Left lung (tissue), 10 donors: ENCODE data around the gene IL1B. TPM values are rescaled to one million over a fixed set of nuclear protein-coding genes. Genes with fewer than 3 reads are reported as not detected.
A peak's percentile ranks its signal among the peaks of the same experiment; 100 is the strongest.

Source experiments
- ATAC-seq: fragments of 200-7000 bp; cut with Tn5 transposase; one replicate; pipeline ENCODE4 v1.9.1; 2020; ENCODE audit warnings: moderate library complexity
- DNase-seq, 4 donors: peaks; one replicate each; pipeline ENCODE4 v3.0.0-alpha.2; 2013 to 2020
- H3K27ac ChIP-seq, 2 donors: fragments of 200-600 bp; sonication (generic) in 1 of 2; one replicate each; pipeline versions ENCODE4 v1.5.0 to v1.8.0; 2020 to 2021
- H3K27me3 ChIP-seq, 2 donors: fragments of 200-600 bp; sonication (generic) in 1 of 2; one replicate each; pipeline versions ENCODE4 v1.5.0 to v1.8.0; 2020 to 2021
- H3K36me3 ChIP-seq, 2 donors: fragments of 200-600 bp; sonication (generic) in 1 of 2; one replicate each; pipeline versions ENCODE4 v1.5.0 to v1.8.0; 2020 to 2021
- H3K4me1 ChIP-seq, 2 donors: fragments of 200-600 bp; one replicate each; pipeline ENCODE4 v1.8.0; 2021
- H3K4me3 ChIP-seq, 2 donors: fragments of 200-600 bp; sonication (generic) in 1 of 2; one replicate each; pipeline versions ENCODE4 v1.5.0 to v1.8.0; 2020 to 2021; ENCODE audit warnings: mild to moderate bottlenecking in 1 of 2
- H3K9me3 ChIP-seq, 2 donors: fragments of 200-600 bp; sonication (generic) in 1 of 2; one replicate each; pipeline versions ENCODE4 v1.5.0 to v1.8.0; 2020 to 2021
- CTCF ChIP-seq, 2 donors: fragments of 200-600 bp; sonication (generic) in 1 of 2; IDR thresholded peaks; one replicate each; pipeline versions ENCODE4 v1.5.0 to v1.8.0; 2021; ENCODE audit warnings: antibody characterized with exemption in 2 of 2
- intact Hi-C, 2 donors: fragments of 100-400 bp; cut with DNase I; formaldehyde crosslinking; loops; one replicate each; pipeline versions ENCODE4 v1.11.2 to v1.14.2; 2022
- polyA plus RNA-seq, 6 donors: library from polyadenylated mRNA; unstranded; fragments of 120-200 nt; gene quantifications; one replicate each; pipeline ENCODE4 v1.2.1, GENCODE V29; 2013; ENCODE audit not compliant: insufficient read length in 6 of 6
- total RNA-seq, 2 donors: library from RNA; stranded (reverse); fragmentation: NEBNext Ultra II Directional; extraction: Animal tissue kit (Norgen Biotek cat#: 25700); gene quantifications; one replicate each; pipeline ENCODE4 v1.2.1, GENCODE V29; 2021
- donor health status: DM: no; HTN: yes; CAD: no.
- donor health status: DM: no; HTN: no; CAD: no.

Gene IL1B
- total and polyA plus RNA-seq, 8 donors = 0.58 to 38.1 (median 2.2) TPM

- Histone ChIP-seq H3K27ac (no peak overlapping the region), H3K4me1 (peaks cover 0 to 27% of the 10 kb centered on the region in 2 donors), H3K36me3 (no peaks in the 10 kb centered on the region), H3K4me3 (no peak overlapping the region), H3K9me3 (peaks cover 0 to 4% of the 10 kb centered on the region in 2 donors), H3K27me3 (no peaks in the 10 kb centered on the region)
- ATAC-seq = peak; percentile 30
- intact Hi-C loops = no loop called here
- TF ChIP-seq CTCF (IDR thresholded peaks at IDR 0.05) = no peak
- no peak for DNase-seq
Observed at GRCh38 chr2:112812318-112813267, 24.0 kb downstream of the IL1B start.

- no peak overlapping the region for H3K4me3 ChIP-seq
- intact Hi-C loops = no loop called here
- H3K27ac ChIP-seq = peak overlapping the region in 1 of 2 donors; percentile 55
- TF ChIP-seq CTCF (IDR thresholded peaks at IDR 0.05) = no peak
- peaks cover 0 to 27% of the 10 kb centered on the region in 2 donors for H3K4me1 ChIP-seq
- peaks cover 0 to 11% of the 10 kb centered on the region in 2 donors for H3K9me3 ChIP-seq
- peak; percentile 63 for ATAC-seq
- no peaks in the 10 kb centered on the region for H3K36me3 ChIP-seq
- no peak for DNase-seq
- no peaks in the 10 kb centered on the region for H3K27me3 ChIP-seq
Observed at GRCh38 chr2:112811841-112812306, 24.7 kb downstream of the IL1B start.

- Histone ChIP-seq H3K4me3 (no peak overlapping the region), H3K27ac (peak overlapping the region in 1 of 2 donors; percentile 55), H3K36me3 (no peaks in the 10 kb centered on the region), H3K9me3 (peaks cover 0 to 11% of the 10 kb centered on the region in 2 donors), H3K27me3 (no peaks in the 10 kb centered on the region), H3K4me1 (peaks cover 0 to 27% of the 10 kb centered on the region in 2 donors)
- no peak for DNase-seq
- no peak for TF ChIP-seq CTCF (IDR thresholded peaks at IDR 0.05)
- intact Hi-C loops = no loop called here
- no peak for ATAC-seq
Observed at GRCh38 chr2:112811276-112811831, 25.2 kb downstream of the IL1B start.

GRCh38 chr2:112809112-112809511, 27.5 kb downstream of the IL1B start:
- ATAC-seq (no peak), DNase-seq (no peak)
- no peak overlapping the region for H3K27ac ChIP-seq
- H3K4me1 ChIP-seq = peaks cover 0 to 27% of the 10 kb centered on the region in 2 donors
- no peaks in the 10 kb centered on the region for H3K27me3 ChIP-seq
- TF ChIP-seq CTCF (IDR thresholded peaks at IDR 0.05) = no peak
- no peaks in the 10 kb centered on the region for H3K36me3 ChIP-seq
- H3K4me3 ChIP-seq = no peak overlapping the region
- intact Hi-C loops = no loop called here
- peaks cover 0 to 11% of the 10 kb centered on the region in 2 donors for H3K9me3 ChIP-seq

GRCh38 chr2:112807233-112807807, 29.3 kb downstream of the IL1B start:
- H3K27ac ChIP-seq = no peak overlapping the region
- H3K9me3 ChIP-seq = peaks cover 0 to 11% of the 10 kb centered on the region in 2 donors
- peaks cover 0 to 14% of the 10 kb centered on the region in 2 donors for H3K4me1 ChIP-seq
- DNase-seq = no peak
- ATAC-seq = no peak
- no peak for TF ChIP-seq CTCF (IDR thresholded peaks at IDR 0.05)
- no peak overlapping the region for H3K4me3 ChIP-seq
- H3K36me3 ChIP-seq = no peaks in the 10 kb centered on the region
- no peaks in the 10 kb centered on the region for H3K27me3 ChIP-seq
- intact Hi-C loops = no loop called here
